Right ventricle myocardium inferior (tissue), 1 donor: ENCODE data around the gene PLCXD3. TPM values are rescaled to one million over a fixed set of nuclear protein-coding genes. Genes with fewer than 3 reads are reported as not detected.
A peak's percentile ranks its signal among the peaks of the same experiment; 100 is the strongest.

Source experiments
- ATAC-seq: fragments of 200-7000 bp; cut with Tn5 transposase; one replicate; pipeline ENCODE4 v1.9.1; 2020; ENCODE audit warnings: mild to moderate bottlenecking, moderate library complexity
- DNase-seq: peaks from one replicate; pipeline ENCODE4 v3.0.0; 2021; ENCODE audit errors: missing footprints
- intact Hi-C: fragments of 100-400 bp; cut with DNase I; formaldehyde crosslinking; loops from one replicate; pipeline ENCODE4 v1.11.0; 2022
- total RNA-seq: library from RNA; stranded (reverse); fragmentation: NEBNext Ultra II Directional; extraction: Animal tissue kit (Norgen Biotek cat#: 25700); gene quantifications from one replicate; pipeline ENCODE4 v1.2.1, GENCODE V29; 2021
- donor health status: DM: no; HTN: yes; CAD: no; lungs with severe emphysema.

The PLCXD3 gene
- total RNA-seq, 1 donor from 2014 or later, result 76.6 TPM

DNA sequence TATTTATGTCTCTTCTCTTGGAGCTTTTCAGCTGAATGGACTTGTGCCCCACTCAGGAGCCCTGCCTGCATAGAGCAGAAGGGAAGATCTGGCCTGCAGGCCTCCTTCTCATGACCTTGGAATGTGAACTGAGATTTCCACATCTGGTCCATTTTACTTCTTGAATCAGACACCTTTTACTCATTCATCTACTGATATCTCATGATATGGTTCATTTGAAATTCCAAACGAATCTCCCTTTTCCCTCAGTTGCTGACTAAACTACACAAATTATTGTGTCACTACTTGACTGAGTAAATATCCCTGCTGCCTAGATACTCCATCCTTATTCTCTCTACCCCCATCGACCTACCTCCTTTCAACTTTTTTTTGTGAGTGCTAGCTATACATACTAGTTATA lies 138.7 kb downstream of the PLCXD3 start:
- no peak for DNase-seq
- no peak for ATAC-seq
- intact Hi-C loops, result no loop called here

DNA sequence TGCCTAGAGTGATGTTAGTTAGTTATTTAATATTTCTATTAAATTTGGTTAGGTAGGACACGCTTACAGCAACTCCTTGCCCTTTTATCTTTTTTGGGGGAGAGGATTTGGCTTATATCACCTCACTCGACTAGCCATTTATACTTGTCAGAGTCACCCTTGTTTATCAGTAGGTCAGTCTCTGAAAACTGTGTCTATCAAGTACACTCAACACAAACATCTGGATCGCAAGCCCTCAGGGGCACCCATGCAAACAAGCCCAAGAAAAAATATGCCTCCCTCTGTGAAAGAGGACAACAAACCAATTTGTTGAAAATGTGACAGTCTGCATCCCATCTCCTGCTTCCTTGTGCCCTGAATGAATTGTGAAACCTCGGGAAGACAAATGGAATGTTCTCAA lies 139.9 kb downstream of the PLCXD3 start:
- ATAC-seq (peak; percentile 48), DNase-seq (no peak)
- intact Hi-C loops, result no loop called here

DNA sequence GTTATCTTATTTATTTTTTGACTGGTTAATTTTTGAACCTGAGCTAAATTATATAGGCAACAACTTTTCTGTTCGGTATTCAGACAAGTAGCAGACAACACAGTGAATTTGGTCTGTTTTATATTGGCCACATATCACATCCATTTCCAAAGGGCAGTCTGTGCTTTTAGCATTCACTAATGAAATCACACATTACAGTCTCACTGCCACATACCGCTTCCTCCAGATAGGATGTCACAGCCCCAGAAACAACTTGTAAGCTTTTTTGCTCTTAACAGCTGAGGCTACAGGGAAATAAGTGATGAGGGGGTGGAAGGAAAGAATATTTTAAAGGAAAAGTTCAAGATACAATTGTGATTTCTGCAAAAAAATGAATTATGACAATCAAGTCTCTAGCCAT lies 140.6 kb downstream of the PLCXD3 start:
- intact Hi-C loops, result no loop called here
- ATAC-seq (no peak), DNase-seq (no peak)

DNA sequence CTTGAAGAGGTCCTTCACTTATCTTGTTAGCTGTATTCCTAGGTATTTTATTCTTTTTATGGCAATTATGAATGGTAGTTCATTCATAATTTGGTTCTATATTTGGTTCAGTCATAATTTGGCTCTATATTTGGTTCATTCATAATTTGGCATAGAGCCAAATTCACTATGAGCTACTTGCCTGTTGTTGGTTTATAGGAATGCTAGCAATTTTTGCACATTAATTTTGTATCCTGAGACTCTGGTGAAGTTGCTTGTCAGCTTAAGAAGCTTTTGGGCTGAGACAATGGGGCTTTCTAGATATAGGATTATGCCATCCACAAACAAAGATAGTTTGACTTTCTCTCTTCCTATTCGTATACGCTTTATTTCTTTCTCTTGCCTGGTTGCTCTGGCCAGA lies 142.2 kb downstream of the PLCXD3 start:
- ATAC-seq, result no peak
- DNase-seq, result no peak
- intact Hi-C loops, result no loop called here

GRCh38 chr5:41365369-41365768 lies 145.0 kb downstream of the PLCXD3 start:
- ATAC-seq (no peak), DNase-seq (no peak)
- intact Hi-C loops, result no loop called here

- ATAC-seq, result no peak
- intact Hi-C loops, result no loop called here
These were observed 146.1 kb downstream of the PLCXD3 start for GRCh38 chr5:41364346-41364745.

DNA sequence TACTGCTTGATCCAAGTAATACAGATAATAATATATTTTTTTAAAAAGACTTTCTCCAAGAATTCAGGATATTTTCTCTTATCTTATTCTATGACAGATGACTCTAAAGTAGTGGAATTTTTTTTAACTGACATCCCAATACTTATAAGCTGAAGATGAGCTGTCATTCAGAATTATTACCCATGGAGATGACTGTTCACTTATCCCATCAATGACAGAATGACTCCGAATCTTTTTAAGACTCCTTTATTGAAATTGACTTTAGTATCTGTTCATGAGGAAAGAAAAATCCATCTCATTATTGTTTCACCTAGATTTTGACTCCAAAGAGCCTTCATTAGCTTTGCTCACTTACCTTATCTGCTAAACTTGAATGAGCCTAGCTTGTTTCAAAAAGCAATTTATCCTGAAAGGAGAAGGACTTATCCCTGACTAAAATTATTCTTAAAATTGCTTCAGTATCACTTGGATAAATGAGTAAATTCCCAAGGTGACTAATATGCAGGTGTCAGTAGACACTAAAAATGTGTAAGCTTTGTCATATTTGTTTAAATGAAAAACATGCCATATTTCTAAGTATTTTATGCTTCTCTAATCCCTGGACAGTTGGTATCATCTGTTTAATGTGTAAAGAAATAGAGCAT lies 146.9 kb downstream of the PLCXD3 start:
- DNase-seq, result no peak
- ATAC-seq, result no peak
- intact Hi-C loops, result no loop called here

More at GRCh38 chr5:41364346-41364745, 146.1 kb downstream of the PLCXD3 start:
- no peak for DNase-seq

DNA sequence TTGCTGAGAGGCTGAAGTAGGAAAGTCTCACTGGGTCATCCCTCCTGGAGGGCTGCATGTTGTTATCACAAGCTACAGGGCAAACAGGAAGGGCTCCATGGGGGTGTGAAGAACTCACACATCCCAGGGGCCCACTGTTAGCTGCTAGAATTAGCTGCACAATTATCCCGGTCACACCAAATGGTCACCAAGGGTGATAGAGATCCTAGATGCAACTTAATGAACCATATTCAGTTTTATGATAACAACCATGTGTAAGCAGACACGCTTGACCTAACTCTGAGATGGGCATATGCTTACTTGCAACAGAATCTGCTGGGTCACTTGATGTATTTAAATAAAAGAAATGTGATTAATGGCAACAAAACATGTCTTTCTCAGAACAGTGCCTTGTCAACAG lies 153.6 kb downstream of the PLCXD3 start:
- no peak for DNase-seq
- no peak for ATAC-seq
- intact Hi-C loops, result no loop called here

DNA sequence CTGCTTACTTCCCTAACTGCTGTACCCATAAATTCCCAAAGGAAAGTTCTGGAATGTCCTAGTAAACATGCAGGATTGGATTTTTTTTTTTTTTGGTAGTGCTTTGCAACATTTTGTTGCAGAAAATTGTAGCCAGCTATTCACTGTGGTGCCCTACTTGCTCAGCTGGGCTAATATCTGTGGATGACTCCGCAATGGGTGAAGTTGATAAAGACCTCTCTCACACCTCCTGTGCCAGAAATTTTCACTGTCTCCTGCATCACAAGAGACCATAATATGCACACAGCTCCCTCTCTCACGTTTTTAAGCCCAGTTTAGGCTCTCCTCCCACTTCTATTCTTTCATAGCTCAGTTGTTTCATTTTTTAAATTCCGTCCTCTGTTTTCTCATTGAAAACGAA lies 160.6 kb downstream of the PLCXD3 start:
- peak; percentile 61 for ATAC-seq
- intact Hi-C loops, result loop anchor here (5.0 kb wide), 1 partner anchor 78 kb away; no protein-coding TSS in a partner anchor
- no peak for DNase-seq

- DNase-seq (no peak), ATAC-seq (no peak)
- intact Hi-C loops, result loop anchor here (5.0 kb wide), 1 partner anchor 75 kb away; no protein-coding TSS in a partner anchor
These were observed 162.8 kb downstream of the PLCXD3 start for GRCh38 chr5:41347569-41347968.

DNA sequence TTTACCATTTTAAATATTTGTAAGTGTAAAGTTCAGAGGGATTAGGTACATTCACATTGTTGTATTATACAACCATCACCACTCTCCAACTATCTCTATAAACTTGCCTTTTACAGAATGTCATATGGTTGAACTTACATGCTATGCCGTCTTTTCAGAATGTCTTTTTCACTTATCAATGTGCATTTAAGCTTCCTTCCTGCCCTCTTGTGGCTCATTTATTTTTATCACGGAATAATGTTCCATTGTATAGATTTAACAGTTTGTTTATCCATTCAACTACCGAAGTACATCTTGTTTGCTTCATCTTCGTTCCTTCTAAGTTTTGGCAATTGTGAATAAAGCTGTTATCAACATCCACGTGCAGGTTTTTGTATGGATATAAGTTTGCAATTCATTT lies 163.8 kb downstream of the PLCXD3 start:
- ATAC-seq, result no peak
- intact Hi-C loops, result loop anchor here (5.0 kb wide), 1 partner anchor 74 kb away; no protein-coding TSS in a partner anchor
- DNase-seq, result no peak

DNA sequence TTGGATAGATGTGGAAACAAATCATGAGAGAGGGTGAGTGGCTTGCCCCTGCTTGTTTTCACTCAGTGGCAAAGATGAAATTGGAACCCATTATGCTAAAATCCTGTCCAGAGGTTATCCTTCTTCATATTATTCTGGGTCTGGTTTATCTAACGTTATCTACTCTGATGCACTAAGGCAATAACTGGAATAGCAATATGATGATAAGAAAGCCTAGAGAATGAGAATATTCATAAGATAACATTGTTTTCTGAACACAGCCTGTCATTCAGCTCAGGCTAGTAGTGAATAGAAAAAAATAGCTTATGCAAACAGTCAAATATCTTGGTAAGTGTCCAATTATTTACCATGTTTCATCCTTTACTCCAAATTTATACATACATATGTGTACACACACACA lies 165.1 kb downstream of the PLCXD3 start:
- DNase-seq (no peak), ATAC-seq (no peak)
- intact Hi-C loops, result loop anchor here (5.0 kb wide), 1 partner anchor 73 kb away; no protein-coding TSS in a partner anchor

- no peak for DNase-seq
- intact Hi-C loops, result loop anchor here (5.0 to 10.0 kb wide), 2 partner anchors 145 to 432 kb away; partner anchors contain the start of gene C7
- ATAC-seq, result no peak
These were observed 171.1 kb downstream of the PLCXD3 start for GRCh38 chr5:41339339-41339738.

- intact Hi-C loops, result loop anchor here (5.0 to 10.0 kb wide), 2 partner anchors 143 to 431 kb away; partner anchors contain the start of gene C7
- DNase-seq (no peak), ATAC-seq (no peak)
These were observed 172.2 kb downstream of the PLCXD3 start for GRCh38 chr5:41338136-41338675.

DNA sequence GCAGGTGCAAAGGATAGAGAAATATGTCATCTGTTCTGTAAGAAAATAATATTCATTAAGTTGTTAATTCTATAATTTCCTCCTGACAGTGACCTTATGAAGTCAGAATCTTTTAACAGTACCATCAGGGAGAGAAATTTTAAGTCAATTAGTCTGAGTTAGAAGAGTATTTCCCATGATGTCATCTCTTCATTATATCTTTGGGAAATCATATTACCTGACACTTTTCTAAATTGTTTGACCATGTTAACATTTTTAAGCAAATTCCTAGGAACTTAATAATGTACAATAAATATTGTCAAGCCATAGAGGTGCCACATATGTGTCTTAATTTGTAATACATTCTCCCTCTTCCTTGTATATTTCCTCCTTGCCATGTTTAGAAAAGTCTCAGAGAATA lies 172.7 kb downstream of the PLCXD3 start:
- intact Hi-C loops, result loop anchor here (5.0 to 10.0 kb wide), 2 partner anchors 143 to 430 kb away; partner anchors contain the start of gene C7
- DNase-seq (no peak), ATAC-seq (no peak)

GRCh38 chr5:41337216-41337615 lies 173.2 kb downstream of the PLCXD3 start:
- no peak for DNase-seq
- peak; percentile 53 for ATAC-seq
- intact Hi-C loops, result loop anchor here (5.0 to 10.0 kb wide), 2 partner anchors 142 to 430 kb away; partner anchors contain the start of gene C7

DNA sequence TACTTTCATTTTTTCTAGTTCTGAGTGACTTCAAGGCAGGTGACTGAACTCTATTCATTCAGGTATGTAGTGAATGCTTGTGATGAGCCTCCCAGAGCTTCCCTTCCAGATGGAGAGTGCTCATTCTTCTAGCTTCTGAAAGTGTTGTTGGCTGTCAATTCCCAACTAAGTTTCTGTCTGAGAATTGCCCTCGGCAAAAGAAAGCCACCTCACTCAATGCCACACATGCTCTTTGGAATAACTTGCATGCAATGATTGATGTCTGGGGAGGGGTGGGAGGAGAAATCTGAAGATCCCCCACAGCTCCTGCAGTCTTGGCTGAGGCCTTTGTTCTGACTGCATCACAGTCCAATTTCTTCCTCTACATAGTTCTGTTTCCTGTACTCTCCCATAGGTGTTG lies 173.9 kb downstream of the PLCXD3 start:
- intact Hi-C loops, result loop anchor here (5.0 to 10.0 kb wide), 2 partner anchors 142 to 429 kb away; partner anchors contain the start of gene C7
- no peak for DNase-seq
- ATAC-seq, result no peak

- DNase-seq, result no peak
- ATAC-seq, result no peak
- intact Hi-C loops, result loop anchor here (5.0 to 10.0 kb wide), 2 partner anchors 141 to 428 kb away; partner anchors contain the start of gene C7
These were observed 174.7 kb downstream of the PLCXD3 start for GRCh38 chr5:41335596-41336181.

DNA sequence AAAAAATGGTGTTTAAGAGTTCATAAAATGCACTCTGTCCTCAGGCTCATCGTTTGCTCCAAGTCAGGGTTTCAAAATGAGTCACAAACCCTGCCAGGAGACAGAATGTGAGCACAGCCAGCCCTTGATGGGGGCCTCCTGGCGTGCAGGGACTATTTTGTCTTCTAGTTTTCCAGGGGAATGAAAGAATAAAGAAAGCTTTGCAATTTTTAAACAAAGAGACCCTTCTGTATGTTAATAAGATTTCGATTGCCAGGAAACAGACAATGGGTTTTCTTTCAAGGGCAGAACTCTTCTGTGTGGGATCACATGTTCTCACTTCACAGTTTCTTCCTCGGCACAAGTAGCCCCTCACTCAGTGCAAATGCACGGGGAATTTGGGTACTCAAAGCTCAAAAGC lies 175.6 kb downstream of the PLCXD3 start:
- intact Hi-C loops, result loop anchor here (5.0 to 10.0 kb wide), 2 partner anchors 140 to 427 kb away; partner anchors contain the start of gene C7
- DNase-seq (peak; percentile 68), ATAC-seq (peak; percentile 86)

GRCh38 chr5:41334221-41334620 lies 176.2 kb downstream of the PLCXD3 start:
- DNase-seq (no peak), ATAC-seq (peak; percentile 70)
- intact Hi-C loops, result loop anchor here (10.0 kb wide), 1 partner anchor 139 kb away; no protein-coding TSS in a partner anchor
